T-cell (primary cell): ENCODE measurements around the gene PPP1R14D. TPM values are rescaled to one million over a fixed set of nuclear protein-coding genes. Genes with fewer than 3 reads are reported as not detected.

Source experiments
- ATAC-seq, 4 experiments: fragments of 200-7000 bp in 3 of 4; fragments of 150-1000 bp in 1 of 4; cut with Tn5 transposase; replicated peaks in 1 of 4; 1 replicate in 3 of 4; 2 replicates in 1 of 4; pipeline ENCODE4 v1.10.0; 2021; ENCODE audit warnings: moderate library complexity in 3 of 4, mild to moderate bottlenecking in 2 of 4, moderate number of reproducible peaks in 1 of 4
- CTCF ChIA-PET, 2 donors: fragments of 300-600 bp; sonication (Branson Sonifier 250); formaldehyde crosslinking; loops; one replicate each; lab custom pipeline; 2022; ENCODE audit warnings: antibody characterized with exemption in 2 of 2; lab: Charles Lee
- POLR2A ChIA-PET, 2 donors: fragments of 300-600 bp; sonication (Branson Sonifier 250); formaldehyde crosslinking; loops; one replicate each; lab custom pipeline; 2022; ENCODE audit warnings: antibody characterized with exemption in 2 of 2; lab: Charles Lee
- DNase-seq, 35 experiments: peaks; one replicate each; pipeline versions ENCODE4 v3.0.0 to v3.0.0-alpha.2; 2013 to 2023
- H3K27ac ChIP-seq: one replicate; pipeline ENCODE4 v1.5.1; 2013; ENCODE audit warnings: low read length
- H3K27me3 ChIP-seq, 2 experiments: replicated peaks in 1 of 2; 1 replicate in 1 of 2; 2 replicates in 1 of 2; pipeline versions ENCODE4 v1.6.1 to v1.7.0; 2013; ENCODE audit warnings: low read length in 1 of 2, mixed read lengths in 1 of 2; ENCODE audit not compliant: control insufficient read depth in 2 of 2, insufficient read depth in 2 of 2; ENCODE audit errors: extremely low read depth in 1 of 2
- H3K36me3 ChIP-seq, 2 donors: 1 replicate in 1 of 2; 2 replicates in 1 of 2; pipeline versions ENCODE4 v1.6.1 to v1.7.0; 2013; ENCODE audit warnings: low read length in 1 of 2; ENCODE audit not compliant: control insufficient read depth in 2 of 2, insufficient read depth in 1 of 2; ENCODE audit errors: extremely low read depth in 1 of 2
- H3K4me1 ChIP-seq, 2 experiments: 1 replicate in 1 of 2; 2 replicates in 1 of 2; pipeline versions ENCODE4 v1.6.1 to v1.7.0; 2013; ENCODE audit warnings: low read length in 2 of 2, mixed read lengths in 1 of 2; ENCODE audit not compliant: insufficient read depth in 2 of 2, control insufficient read depth in 1 of 2; ENCODE audit errors: extremely low read depth in 1 of 2
- H3K4me3 ChIP-seq, 2 donors: 1 replicate in 1 of 2; 2 replicates in 1 of 2; pipeline versions ENCODE4 v1.5.1 to v1.7.0; 2013; ENCODE audit warnings: mild to moderate bottlenecking in 2 of 2, low read length in 1 of 2, moderate library complexity in 1 of 2; ENCODE audit not compliant: control insufficient read depth in 1 of 2; ENCODE audit errors: extremely low read depth in 1 of 2
- H3K9me3 ChIP-seq: 2 replicates; pipeline ENCODE4 v1.7.0; 2013
- H3K27ac Mint-ChIP-seq, 2 donors: one replicate each; pipeline ENCODE4 v1.8.0; 2020 to 2021; ENCODE audit warnings: mild to moderate bottlenecking in 2 of 2, mixed read lengths in 2 of 2
- H3K27me3 Mint-ChIP-seq, 2 donors: one replicate each; pipeline ENCODE4 v1.8.0; 2021 to 2022; ENCODE audit warnings: mixed read lengths in 2 of 2
- H3K36me3 Mint-ChIP-seq: one replicate; pipeline ENCODE4 v1.8.0; 2021; ENCODE audit warnings: mixed read lengths
- H3K4me1 Mint-ChIP-seq, 3 donors: one replicate each; pipeline ENCODE4 v1.8.0; 2020 to 2022; ENCODE audit warnings: mixed read lengths in 3 of 3, mild to moderate bottlenecking in 1 of 3
- H3K4me3 Mint-ChIP-seq, 3 donors: one replicate each; pipeline ENCODE4 v1.8.0; 2020 to 2022; ENCODE audit warnings: mild to moderate bottlenecking in 3 of 3, mixed read lengths in 3 of 3, moderate library complexity in 3 of 3
- H3K9me3 Mint-ChIP-seq, 3 donors: one replicate each; pipeline ENCODE4 v1.8.0; 2020 to 2022; ENCODE audit warnings: mixed read lengths in 3 of 3
- WGBS: methylation state at CpG from one replicate; pipeline ENCODE4 v1.1.5; 2013; ENCODE audit warnings: missing lambda C conversion rate; ENCODE audit not compliant: insufficient coverage; 5-methylcytosine and 5-hydroxymethylcytosine counted together
- total RNA-seq, 35 experiments: library from RNA in 6 of 35; stranded (reverse) in 6 of 35; fragments of 120-200 nt in 1 of 35; gene quantifications; one replicate each; pipeline versions ENCODE4 v1.2.1 to v1.2.4 and lab custom pipeline; 2013 to 2026

Gene PPP1R14D
- total RNA-seq, 5 donors from 2014 or later (not counting 1 experiment from before 2014, with no cell fraction given), result not detected

DNA sequence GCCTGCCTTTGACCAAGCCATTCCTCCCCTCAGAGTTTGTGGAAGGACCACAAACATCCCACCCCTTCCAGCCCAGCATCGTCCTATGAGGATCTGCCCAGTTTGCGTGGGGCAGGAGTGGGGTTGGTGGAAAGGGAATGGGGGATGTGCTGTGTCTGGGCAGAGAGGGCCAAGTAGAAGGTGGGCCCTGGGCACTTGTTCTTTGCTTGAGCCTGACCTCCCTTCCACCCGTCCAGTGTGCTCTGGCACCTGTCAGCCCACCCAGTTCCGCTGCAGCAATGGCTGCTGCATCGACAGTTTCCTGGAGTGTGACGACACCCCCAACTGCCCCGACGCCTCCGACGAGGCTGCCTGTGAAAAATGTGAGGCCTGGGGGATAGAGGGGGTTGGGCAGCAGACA, 25.7 kb upstream of the PPP1R14D start:
- peaks cover 8 to 13% (median 11%) of the 10 kb centered on the region in 3 donors for H3K4me1 Mint-ChIP-seq
- ATAC-seq (no peak), DNase-seq (no peak)
- no peak overlapping the region for H3K27ac Mint-ChIP-seq
- H3K9me3 Mint-ChIP-seq, result no peaks in the 10 kb centered on the region
- no peak overlapping the region for H3K4me3 Mint-ChIP-seq
- H3K9me3 ChIP-seq, result no peaks in the 10 kb centered on the region
- POLR2A ChIA-PET, result no interaction called here
- H3K27me3 ChIP-seq, result peaks cover 0 to 17% of the 10 kb centered on the region in 2 experiments
- peaks cover 0 to 12% of the 10 kb centered on the region in 2 experiments for H3K4me1 ChIP-seq
- no peaks in the 10 kb centered on the region for H3K27me3 Mint-ChIP-seq
- H3K4me3 ChIP-seq, result no peak overlapping the region
- no peaks in the 10 kb centered on the region for H3K36me3 Mint-ChIP-seq
- H3K36me3 ChIP-seq, result no peaks in the 10 kb centered on the region
- no peak overlapping the region for H3K27ac ChIP-seq
- CTCF ChIA-PET, result no interaction called here
- 86% methylated on average over 8 of the region's 10 CpGs for WGBS

DNA sequence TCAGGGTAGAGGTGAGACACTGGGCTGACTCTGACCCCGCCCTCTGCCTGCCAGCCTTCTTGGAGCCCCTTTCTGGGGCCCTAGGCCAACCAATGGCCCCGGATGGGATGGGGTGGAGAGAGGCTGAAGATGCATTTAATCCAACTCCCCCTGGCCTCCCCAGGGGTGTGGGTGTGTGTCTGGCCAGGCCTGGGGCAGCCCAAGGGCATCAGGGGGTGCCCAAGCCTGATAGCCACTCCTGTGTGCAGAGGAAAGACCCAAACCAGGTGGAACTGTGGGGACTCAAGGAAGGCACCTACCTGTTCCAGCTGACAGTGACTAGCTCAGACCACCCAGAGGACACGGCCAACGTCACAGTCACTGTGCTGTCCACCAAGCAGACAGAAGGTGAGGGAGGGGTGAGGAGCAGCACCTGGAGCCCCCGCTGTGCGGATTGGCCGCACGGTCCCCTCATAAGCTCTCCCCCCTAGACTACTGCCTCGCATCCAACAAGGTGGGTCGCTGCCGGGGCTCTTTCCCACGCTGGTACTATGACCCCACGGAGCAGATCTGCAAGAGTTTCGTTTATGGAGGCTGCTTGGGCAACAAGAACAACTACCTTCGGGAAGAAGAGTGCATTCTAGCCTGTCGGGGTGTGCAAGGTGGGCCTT, 24.9 kb upstream of the PPP1R14D start:
- H3K4me1 Mint-ChIP-seq, result peaks cover 3 to 7% (median 6%) of the 10 kb centered on the region in 3 donors
- H3K4me1 ChIP-seq, result peaks cover 0 to 8% of the 10 kb centered on the region in 2 experiments
- POLR2A ChIA-PET, result no interaction called here
- WGBS, result 95% methylated on average over 7 of the region's 16 CpGs
- CTCF ChIA-PET, result no interaction called here
- no peak overlapping the region for H3K27ac Mint-ChIP-seq
- DNase-seq (no peak), ATAC-seq (no peak)
- no peaks in the 10 kb centered on the region for H3K36me3 Mint-ChIP-seq
- no peaks in the 10 kb centered on the region for H3K36me3 ChIP-seq
- H3K9me3 Mint-ChIP-seq, result no peaks in the 10 kb centered on the region
- no peaks in the 10 kb centered on the region for H3K27me3 Mint-ChIP-seq
- H3K4me3 ChIP-seq, result no peak overlapping the region
- no peaks in the 10 kb centered on the region for H3K9me3 ChIP-seq
- H3K27ac ChIP-seq, result no peak overlapping the region
- H3K27me3 ChIP-seq, result peaks cover 0 to 10% of the 10 kb centered on the region in 2 experiments
- H3K4me3 Mint-ChIP-seq, result no peak overlapping the region

DNA sequence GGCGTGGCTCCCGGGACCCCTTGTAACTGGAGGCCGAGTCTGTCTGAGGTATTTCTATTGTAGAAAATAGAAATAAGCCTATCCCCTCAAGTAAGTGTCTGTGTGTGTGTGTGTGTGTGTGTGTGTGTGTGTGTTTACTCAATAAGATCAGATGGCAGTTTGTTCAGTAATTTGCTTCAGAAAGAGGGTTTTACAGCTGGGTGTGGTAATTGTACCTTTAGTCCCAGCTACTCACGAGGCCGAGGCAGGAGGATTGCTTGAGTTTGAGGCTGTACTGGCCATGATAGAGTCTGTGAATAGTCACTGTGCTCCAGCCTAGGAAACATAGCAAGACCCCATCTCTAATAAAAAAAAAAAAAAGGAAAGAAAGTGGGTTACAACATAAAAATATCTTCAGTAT, 24.0 kb upstream of the PPP1R14D start:
- peaks cover 0 to 10% of the 10 kb centered on the region in 2 experiments for H3K27me3 ChIP-seq
- H3K4me3 Mint-ChIP-seq, result no peak overlapping the region
- ATAC-seq, result no peak
- POLR2A ChIA-PET, result no interaction called here
- no peak overlapping the region for H3K27ac ChIP-seq
- no peaks in the 10 kb centered on the region for H3K36me3 ChIP-seq
- H3K9me3 ChIP-seq, result no peaks in the 10 kb centered on the region
- no peak overlapping the region for H3K27ac Mint-ChIP-seq
- CTCF ChIA-PET, result no interaction called here
- H3K27me3 Mint-ChIP-seq, result no peaks in the 10 kb centered on the region
- no peak overlapping the region for H3K4me3 ChIP-seq
- no CpG with 5 or more reads among the region's 5 CpGs for WGBS
- peaks cover 8 to 11% (median 8%) of the 10 kb centered on the region in 3 donors for H3K4me1 Mint-ChIP-seq
- no peaks in the 10 kb centered on the region for H3K36me3 Mint-ChIP-seq
- DNase-seq, result no peak
- no peaks in the 10 kb centered on the region for H3K9me3 Mint-ChIP-seq
- peaks cover 0 to 8% of the 10 kb centered on the region in 2 experiments for H3K4me1 ChIP-seq

DNA sequence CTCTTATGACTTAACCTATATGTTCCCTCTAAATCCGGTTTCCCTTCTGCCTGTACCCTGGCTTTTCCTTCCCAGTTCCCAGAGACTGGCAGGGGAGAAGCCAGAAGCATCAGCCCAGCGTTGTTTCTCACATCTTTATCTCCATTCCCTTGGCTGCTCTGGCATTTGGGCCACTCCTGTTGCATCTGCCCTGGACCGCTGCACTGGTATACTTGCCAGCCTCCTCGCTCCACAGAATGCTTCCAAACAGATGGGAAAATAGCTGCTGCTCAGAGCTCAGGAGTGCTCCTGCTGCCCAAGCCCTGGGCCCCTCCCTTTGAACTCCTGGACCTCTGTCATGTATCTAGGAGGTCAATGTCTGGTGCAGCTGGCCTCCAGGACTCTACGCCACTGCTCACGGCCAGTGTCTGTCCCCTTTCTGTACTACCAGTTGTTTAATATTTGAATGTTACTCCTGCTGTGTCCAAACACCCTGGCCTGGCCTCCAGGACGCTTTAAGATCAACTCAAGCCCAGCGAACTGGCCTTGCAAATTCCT, 22.1 kb upstream of the PPP1R14D start:
- ChIA-PET POLR2A (no interaction called here), CTCF (no interaction called here)
- H3K9me3 Mint-ChIP-seq, result no peaks in the 10 kb centered on the region
- peaks cover 18 to 23% (median 21%) of the 10 kb centered on the region in 3 donors for H3K4me1 Mint-ChIP-seq
- DNase-seq (no peak), ATAC-seq (no peak)
- 80% methylated on average over 8 of the region's 8 CpGs for WGBS
- H3K27me3 Mint-ChIP-seq, result no peaks in the 10 kb centered on the region
- H3K36me3 ChIP-seq, result no peaks in the 10 kb centered on the region
- H3K27ac Mint-ChIP-seq, result no peak overlapping the region
- H3K9me3 ChIP-seq, result no peaks in the 10 kb centered on the region
- H3K4me3 ChIP-seq, result no peak overlapping the region
- H3K27me3 ChIP-seq, result peaks cover 0 to 11% of the 10 kb centered on the region in 2 experiments
- H3K4me3 Mint-ChIP-seq, result no peak overlapping the region
- H3K27ac ChIP-seq, result no peak overlapping the region
- peaks cover 0 to 11% of the 10 kb centered on the region in 2 experiments for H3K4me1 ChIP-seq
- H3K36me3 Mint-ChIP-seq, result no peaks in the 10 kb centered on the region

DNA sequence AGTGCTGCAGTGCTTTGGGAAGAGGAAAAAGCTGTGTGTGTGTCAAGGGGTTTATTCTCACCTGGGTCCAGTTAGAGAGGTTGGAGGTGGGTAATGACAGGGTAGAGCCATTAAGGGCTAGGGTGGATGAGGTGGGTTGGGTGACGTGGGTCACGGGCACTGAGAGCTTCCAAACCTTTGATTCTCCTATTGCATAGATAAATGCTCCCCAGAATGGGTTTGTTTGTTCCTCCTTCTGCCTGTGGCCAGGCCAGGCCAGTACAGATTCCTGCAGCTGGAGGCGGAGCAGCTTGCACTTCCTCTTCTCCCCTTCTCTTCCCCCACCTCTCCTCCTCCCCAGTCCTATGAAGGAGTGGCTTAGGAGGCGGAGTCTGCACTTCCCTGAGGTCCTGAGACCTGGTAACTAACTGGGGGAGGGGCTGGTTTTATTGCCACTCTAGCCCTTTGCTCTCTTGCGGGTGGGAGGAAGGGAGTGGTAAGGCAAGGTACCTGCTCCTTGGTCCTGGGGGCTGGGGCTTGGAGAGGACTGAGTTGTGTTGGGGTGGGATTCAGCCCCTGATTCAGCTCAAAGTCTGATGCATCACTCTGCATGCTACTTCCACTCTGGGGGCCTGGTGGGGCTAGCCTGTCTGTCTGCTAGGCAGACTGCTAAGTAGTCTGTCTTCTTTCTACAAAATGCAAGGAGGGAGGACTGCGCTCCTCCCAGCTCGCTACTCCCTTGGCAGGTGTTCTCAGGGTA, 18.9 kb upstream of the PPP1R14D start:
- CTCF ChIA-PET, result interaction anchor here (0.5 to 1.1 kb wide), 3 partner anchors 10 to 236 kb away, joined by 3 to 9 read pairs (median 4); no protein-coding TSS in a partner anchor
- peaks cover 7% of the 10 kb centered on the region in 2 donors for H3K27me3 Mint-ChIP-seq
- no peak overlapping the region for H3K27ac ChIP-seq
- no peaks in the 10 kb centered on the region for H3K36me3 ChIP-seq
- H3K4me1 Mint-ChIP-seq, result peaks cover 27 to 33% (median 29%) of the 10 kb centered on the region in 3 donors
- no peaks in the 10 kb centered on the region for H3K9me3 ChIP-seq
- H3K4me3 Mint-ChIP-seq, result no peak overlapping the region
- POLR2A ChIA-PET, result no interaction called here
- peaks cover 0 to 30% of the 10 kb centered on the region in 2 experiments for H3K4me1 ChIP-seq
- H3K27me3 ChIP-seq, result peaks cover 0 to 29% of the 10 kb centered on the region in 2 experiments
- no peaks in the 10 kb centered on the region for H3K36me3 Mint-ChIP-seq
- H3K27ac Mint-ChIP-seq, result peak overlapping the region; percentile 16 to 80
- ATAC-seq, result peak in 1 of 4 experiments; percentile 33
- H3K4me3 ChIP-seq, result no peak overlapping the region
- WGBS, result 95% methylated on average over 3 of the region's 7 CpGs
- H3K9me3 Mint-ChIP-seq, result no peaks in the 10 kb centered on the region
- DNase-seq, result peak in 1 of 35 experiments; percentile 44

DNA sequence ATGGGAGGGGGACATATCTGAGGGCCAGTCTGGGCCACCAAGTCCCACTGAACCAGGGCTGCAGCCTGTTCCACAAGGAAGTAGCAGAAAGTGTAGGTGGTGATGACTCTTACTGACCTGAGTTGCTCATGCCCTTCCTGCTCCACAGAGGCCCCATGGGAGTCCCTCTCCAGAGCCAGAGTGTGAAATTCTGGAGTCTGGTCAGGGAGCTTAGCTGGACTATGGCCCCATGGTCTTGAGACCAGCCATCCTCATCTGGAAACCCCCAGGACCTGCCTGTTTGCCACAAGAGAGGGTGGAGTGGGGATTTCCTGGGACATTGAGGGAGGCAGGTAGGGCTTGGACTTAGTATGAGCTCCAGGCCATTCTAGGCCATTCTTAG, 18.3 kb upstream of the PPP1R14D start:
- H3K27me3 ChIP-seq, result peaks cover 0 to 29% of the 10 kb centered on the region in 2 experiments
- no peaks in the 10 kb centered on the region for H3K9me3 ChIP-seq
- Mint-ChIP-seq H3K9me3 (no peaks in the 10 kb centered on the region), H3K27me3 (peaks cover 7% of the 10 kb centered on the region in 2 donors), H3K4me1 (peaks cover 27 to 33% (median 29%) of the 10 kb centered on the region in 3 donors), H3K4me3 (no peak overlapping the region), H3K36me3 (no peaks in the 10 kb centered on the region), H3K27ac (peak overlapping the region; percentile 13 to 37)
- ATAC-seq (no peak), DNase-seq (no peak)
- ChIA-PET POLR2A (no interaction called here), CTCF (interaction anchor here (0.5 to 1.1 kb wide), 3 partner anchors 11 to 236 kb away, joined by 3 to 9 read pairs (median 4); no protein-coding TSS in a partner anchor)
- H3K27ac ChIP-seq, result no peak overlapping the region
- H3K4me3 ChIP-seq, result no peak overlapping the region
- H3K4me1 ChIP-seq, result peaks cover 0 to 30% of the 10 kb centered on the region in 2 experiments
- no peaks in the 10 kb centered on the region for H3K36me3 ChIP-seq
